Measurements from ENCODE around the gene ZBTB7B. TPM values are rescaled to one million over a fixed set of nuclear protein-coding genes. Genes with fewer than 3 reads are reported as not detected.

Gene ZBTB7B
- total and polyA plus RNA-seq, 9 of the 15 experiments (the other 6 are each of a cell fraction or from before 2014, with no cell fraction given) = 0.04 to 46.5 (median 15.2) TPM

GRCh38 chr1:155007251-155007828 is 4.7 kb downstream of the ZBTB7B start:
- BruUV-seq (replicated peaks) = no TSS peak
- ChIA-PET CTCF (ENCODE audit: low intra/inter-chr PET ratio) (interaction anchor here (0.6 kb wide), 1 partner anchor 70 kb away, joined by 4 read pairs; no protein-coding TSS in a partner anchor), POLR2A (interaction anchor here (0.6 to 1.7 kb wide), 9 partner anchors 10 to 749 kb away, joined by 3 to 12 read pairs (median 3); partner anchors contain the start of genes ADAM15 and DPM3)
- TF ChIP-seq ZNF77 (CRISPR knock-in tag; IDR thresholded peaks at IDR 0.05) = no peak
- TF ChIP-seq POLR2G (IDR thresholded peaks at IDR 0.05; ENCODE audit: low read depth, low read length) = 0 out of 2 replicates have a peak, but pooled peaks have one; percentile 38
- intact Hi-C loops (cut with micrococcal nuclease) = no loop called here
- peaks cover 97% of the 10 kb centered on the region for H3K79me2 ChIP-seq (ENCODE audit: control insufficient read depth, insufficient read depth, low read length)
- H3K4me1 ChIP-seq (replicated peaks in 1 of 2; ENCODE audit: control insufficient read depth in 2 of 2, insufficient read depth in 2 of 2, low read length in 2 of 2) = peaks cover 78 to 84% of the 10 kb centered on the region in 2 experiments
- H3K27ac ChIP-seq (ENCODE audit: extremely low read depth, low read depth, low read length) = no peak overlapping the region; the same call in 2 of the 3 replicates
- H3K36me3 ChIP-seq (ENCODE audit: control insufficient read depth, insufficient read depth, low read length) = peaks cover 66% of the 10 kb centered on the region; the same call in 2 of the 3 replicates
- in situ Hi-C loops (cut with MboI) = no loop called here
- DNase-seq (ENCODE audit: extremely low read depth in 1 of 4, low spot score in 3 of 4) = no peak
- ATAC-seq = no peak
- H2AFZ ChIP-seq (ENCODE audit: low read depth, low read length) = no peak overlapping the region
- no peak for FAIRE-seq
- H3K4me3 ChIP-seq = no peak overlapping the region
- H3K27me3 ChIP-seq (ENCODE audit: control insufficient read depth in 2 of 2, insufficient read depth in 2 of 2, low read length in 2 of 2) = no peaks in the 10 kb centered on the region
- H3K4me2 ChIP-seq (ENCODE audit: insufficient read depth, low read length) = no peak overlapping the region
- 87% methylated on average over 5 of the region's 6 CpGs for WGBS (ENCODE audit: insufficient coverage, low coverage, missing lambda C conversion rate)
- H3K9me1 ChIP-seq (ENCODE audit: control insufficient read depth, insufficient read depth, low read length) = no peaks in the 10 kb centered on the region
- H3K9me3 ChIP-seq (replicated peaks; ENCODE audit: control insufficient read depth, insufficient read depth, low read depth, low read length) = no peaks in the 10 kb centered on the region
- H3K9ac ChIP-seq (ENCODE audit: insufficient read depth in 1 of 2, low read depth in 2 of 2, low read length in 2 of 2) = peak overlapping the region in 1 of 2 experiments; percentile 83; a peak in 2 of 4 replicates
- peaks cover 3% of the 10 kb centered on the region for H4K20me1 ChIP-seq (replicated peaks; ENCODE audit: control insufficient read depth, insufficient read depth, low read length)

Measured in K562 (cell line).